Omental fat pad (tissue), 4 donors: ENCODE results near the gene CCDC167. TPM values are rescaled to one million over a fixed set of nuclear protein-coding genes. Genes with fewer than 3 reads are reported as not detected.
A peak's percentile ranks its signal among the peaks of the same experiment; 100 is the strongest.

ENCODE experiments used
- ATAC-seq: fragments of 150-250 bp; one replicate; pipeline ENCODE4 v1.9.1; 2016; ENCODE audit warnings: mild to moderate bottlenecking, moderate library complexity; ENCODE audit not compliant: low FRiP score
- DNase-seq: peaks from one replicate; pipeline ENCODE4 v3.0.0-alpha.2; 2019; ENCODE audit warnings: low spot score
- CTCF ChIP-seq, 3 donors: fragments of 450-650 bp; IDR thresholded peaks; one replicate each; pipeline ENCODE4 v1.5.1; 2016 to 2017; ENCODE audit warnings: antibody characterized with exemption in 3 of 3, mild to moderate bottlenecking in 3 of 3, moderate library complexity in 2 of 3
- total RNA-seq, 4 donors: library from RNA; depleted of rRNA; stranded (reverse); fragments of >200 nt; gene quantifications; one replicate each; pipeline ENCODE4 v1.1.0, GENCODE V29; 2016

CCDC167 gene
- total RNA-seq, 4 donors from 2014 or later, result 16.0 to 24.0 (median 20.0) TPM

GRCh38 chr6:37531026-37531425 lies 31.3 kb upstream of the CCDC167 start:
- TF ChIP-seq CTCF (IDR thresholded peaks at IDR 0.05), result no peak
- ATAC-seq (no peak), DNase-seq (no peak)

DNA sequence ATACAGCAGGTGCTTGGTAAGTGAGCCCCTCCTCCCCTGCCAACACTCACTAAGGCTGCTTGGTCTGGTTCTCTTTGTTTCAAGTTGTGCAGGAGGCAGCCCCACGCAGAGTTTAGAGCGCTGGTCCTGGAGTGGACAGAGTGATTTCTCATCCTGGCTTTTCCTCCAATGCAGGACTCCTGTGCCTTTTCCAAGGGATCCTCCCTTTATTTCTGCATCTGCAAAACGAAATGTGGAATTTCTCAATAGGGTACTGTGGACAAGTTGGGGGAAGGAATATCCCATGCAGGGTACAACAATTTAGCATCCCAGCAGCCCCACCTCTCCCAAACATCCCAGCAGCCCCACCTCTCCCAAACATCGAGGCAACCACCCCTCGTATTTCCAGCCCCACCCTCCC lies 30.6 kb upstream of the CCDC167 start:
- DNase-seq (no peak), ATAC-seq (peak; percentile 39)
- TF ChIP-seq CTCF (IDR thresholded peaks at IDR 0.05), result no peak

DNA sequence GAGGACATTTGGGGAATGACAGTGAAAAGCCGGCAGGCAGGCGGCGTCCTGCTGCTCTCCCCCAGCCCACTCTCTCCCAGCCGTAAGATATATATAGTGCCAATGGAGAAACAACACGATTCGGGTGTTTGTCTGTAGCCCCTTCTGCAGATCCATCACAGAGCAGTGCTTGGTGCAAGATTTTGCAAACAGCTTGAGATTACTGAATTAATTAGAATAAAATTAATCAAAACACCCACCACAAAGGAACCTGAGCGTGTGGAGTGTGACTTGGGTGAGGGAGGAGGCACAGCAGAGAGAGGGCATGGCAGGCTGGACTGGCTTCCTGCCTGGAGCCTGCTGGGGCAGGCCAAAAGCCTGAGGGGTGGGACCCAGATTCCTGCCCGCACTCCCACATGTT lies 28.8 kb upstream of the CCDC167 start:
- TF ChIP-seq CTCF (IDR thresholded peaks at IDR 0.05), result no peak

DNA sequence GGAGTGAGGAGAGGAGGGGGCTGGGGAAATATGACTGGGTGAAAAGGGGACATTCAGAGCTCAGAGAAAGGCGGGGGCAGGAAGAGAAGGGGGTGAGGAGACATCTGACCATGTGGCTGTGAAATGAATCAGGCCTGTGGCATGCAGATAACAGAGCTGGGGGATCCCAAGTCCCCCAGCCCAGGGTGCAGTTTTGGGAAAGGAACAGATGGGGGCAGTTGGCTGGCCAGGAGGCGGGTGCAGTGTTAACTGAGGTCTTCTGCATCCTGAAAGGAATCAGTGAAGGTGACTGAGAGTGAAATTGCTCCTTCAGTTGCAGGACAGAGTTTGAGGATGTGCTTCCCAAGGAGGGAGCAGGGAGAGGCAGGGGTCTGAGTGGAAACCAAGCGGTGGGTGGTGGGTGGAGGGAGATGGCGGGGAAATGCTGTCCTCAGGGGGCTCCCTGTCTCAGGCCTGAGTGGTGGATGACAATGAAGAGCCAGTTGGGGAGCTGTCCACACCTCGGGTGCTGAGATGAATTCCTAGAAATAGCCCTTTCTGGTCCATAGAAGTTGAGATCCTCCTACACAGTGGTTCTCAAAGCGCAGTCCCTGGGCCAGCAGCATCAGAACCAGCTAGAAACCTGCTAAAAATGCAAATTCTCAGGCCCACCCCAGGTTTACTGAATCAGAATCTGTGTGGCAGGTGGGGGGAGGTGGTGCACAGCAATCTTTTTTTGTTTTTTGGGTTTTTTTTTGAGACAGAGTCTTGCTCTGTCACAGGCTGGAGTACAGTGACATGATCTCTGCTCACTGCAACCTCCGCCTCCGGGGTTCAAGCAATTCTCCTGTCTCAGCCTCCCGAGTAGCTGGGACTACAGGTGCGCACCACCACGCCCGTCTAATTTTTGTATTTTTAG lies 26.0 kb upstream of the CCDC167 start:
- ATAC-seq, result no peak

More for the DNA sequence above, 28.8 kb upstream of the CCDC167 start:
- DNase-seq, result no peak
- no peak for ATAC-seq

DNA sequence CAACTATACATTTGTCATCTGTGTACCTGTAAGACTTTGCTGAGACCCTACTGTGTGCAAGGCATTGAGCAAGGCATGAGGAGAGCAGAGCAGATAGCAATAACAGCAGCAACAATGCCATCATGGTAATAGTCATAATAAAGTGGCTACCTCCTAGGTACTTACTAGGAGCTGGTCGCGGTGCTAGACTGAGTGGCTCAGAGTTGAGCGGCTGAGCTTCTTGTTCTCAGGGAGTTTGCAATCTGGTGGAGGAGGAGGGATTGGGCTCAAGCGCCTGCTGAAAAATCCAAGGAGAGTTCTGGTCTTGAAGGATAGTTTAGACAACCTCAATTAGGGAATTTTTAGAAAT lies 25.3 kb upstream of the CCDC167 start:
- ATAC-seq (no peak), DNase-seq (no peak)
- no peak for TF ChIP-seq CTCF (IDR thresholded peaks at IDR 0.05)

More for the DNA sequence above, 26.0 kb upstream of the CCDC167 start:
- DNase-seq, result no peak
- TF ChIP-seq CTCF (IDR thresholded peaks at IDR 0.05), result no peak

DNA sequence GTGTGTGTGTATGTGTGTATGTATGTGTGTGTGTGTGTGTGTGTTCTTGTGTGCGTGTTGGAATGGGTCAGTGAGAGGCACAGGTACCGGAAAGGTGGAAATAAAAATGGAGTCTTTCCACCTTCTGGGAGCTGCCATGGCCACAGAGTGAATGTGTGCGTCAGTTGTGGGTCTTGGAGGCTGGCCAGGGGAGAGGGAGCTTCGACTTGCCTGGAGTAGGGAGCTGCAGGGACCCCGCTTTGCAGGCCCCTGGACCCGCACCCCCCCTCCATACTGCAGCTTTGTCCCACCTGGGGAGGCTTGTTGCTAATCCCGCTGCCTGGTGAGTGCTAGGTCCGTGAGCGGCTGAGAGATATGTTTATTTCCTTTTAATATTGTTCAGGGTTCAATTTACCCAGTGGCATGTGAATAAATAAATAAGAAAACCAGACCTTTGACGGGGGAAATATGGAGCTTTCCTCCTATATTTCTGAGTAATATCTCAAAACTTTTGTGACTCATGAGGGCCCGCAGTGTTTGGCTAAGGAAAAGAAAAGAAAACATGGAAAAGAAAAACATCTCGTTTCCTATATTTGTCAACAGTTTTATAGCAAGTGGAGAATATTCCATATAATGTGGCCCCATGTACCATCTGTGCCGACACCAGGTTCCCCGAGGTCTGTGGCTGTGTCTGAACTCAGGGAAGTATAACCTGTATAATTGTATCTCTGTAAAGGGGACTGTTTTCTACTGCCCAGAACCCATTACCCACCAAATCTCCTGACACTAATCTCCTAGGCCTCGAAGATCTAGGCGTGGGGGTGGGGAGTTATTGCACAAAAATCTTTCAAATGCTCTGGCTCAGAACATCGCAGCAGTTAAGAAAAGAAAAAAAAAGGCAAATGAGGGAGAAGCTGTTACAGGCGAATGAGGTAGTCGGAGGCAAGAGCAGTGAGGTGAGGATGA lies 24.6 kb upstream of the CCDC167 start:
- no peak for DNase-seq
- TF ChIP-seq CTCF (IDR thresholded peaks at IDR 0.05), result no peak
- ATAC-seq, result no peak
